RWPE2 (cell line): ENCODE measurements around the gene MINDY4.

Experiments used
- ATAC-seq: fragments of 200-7000 bp; cut with Tn5 transposase; 3 replicates; pipeline ENCODE4 v1.9.1; 2021; ENCODE audit warnings: low read depth
- DNase-seq: peaks from one replicate; pipeline ENCODE4 v3.0.0-alpha.2; 2020; ENCODE audit warnings: low spot score
- H3K27ac ChIP-seq: fragments of 450-650 bp; 2 replicates; pipeline ENCODE4 v1.5.1; 2017; ENCODE audit warnings: mild to moderate bottlenecking; ENCODE audit not compliant: poor library complexity, severe bottlenecking
- H3K27me3 ChIP-seq: fragments of 250-450 bp; sonication (Bioruptor Pico); 2 replicates; pipeline ENCODE4 v1.5.1; 2021; ENCODE audit warnings: mild to moderate bottlenecking, moderate library complexity; ENCODE audit not compliant: insufficient read depth, poor library complexity, severe bottlenecking
- H3K36me3 ChIP-seq: fragments of 250-450 bp; sonication (Bioruptor Pico); 2 replicates; pipeline ENCODE4 v1.5.1; 2020; ENCODE audit warnings: low read depth, mild to moderate bottlenecking, moderate library complexity
- H3K4me1 ChIP-seq: fragments of 250-450 bp; sonication (Bioruptor Pico); 2 replicates; pipeline ENCODE4 v1.5.1; 2021; ENCODE audit warnings: mild to moderate bottlenecking, moderate library complexity; ENCODE audit not compliant: insufficient read depth, poor library complexity, severe bottlenecking
- H3K4me3 ChIP-seq: fragments of 250-450 bp; sonication (Bioruptor Pico); 2 replicates; pipeline ENCODE4 v1.5.1; 2021; ENCODE audit warnings: mild to moderate bottlenecking, moderate library complexity; ENCODE audit not compliant: severe bottlenecking
- H3K9me3 ChIP-seq: fragments of 250-450 bp; sonication (Bioruptor Pico); 2 replicates; pipeline ENCODE4 v1.5.1; 2021; ENCODE audit warnings: mild to moderate bottlenecking, moderate library complexity; ENCODE audit not compliant: severe bottlenecking
- CTCF ChIP-seq: fragments of 450-650 bp; IDR thresholded peaks from one replicate; pipeline ENCODE4 v1.5.1; 2017; ENCODE audit warnings: mild to moderate bottlenecking, moderate library complexity; ENCODE audit not compliant: poor library complexity, severe bottlenecking

Gene MINDY4

GRCh38 chr7:30796105-30796869, 25.1 kb downstream of the MINDY4 start:
- Histone ChIP-seq H3K36me3 (no peaks in the 10 kb centered on the region), H3K9me3 (no peaks in the 10 kb centered on the region), H3K4me1 (peaks cover 40% of the 10 kb centered on the region), H3K27me3 (no peaks in the 10 kb centered on the region), H3K4me3 (no peak overlapping the region), H3K27ac (peak overlapping the region; percentile 85)
- TF ChIP-seq CTCF = no peak
- DNase-seq (no peak), ATAC-seq (no peak)

- no peak overlapping the region for H3K4me3 ChIP-seq
- no peak for TF ChIP-seq CTCF
- peaks cover 40% of the 10 kb centered on the region for H3K4me1 ChIP-seq
- H3K9me3 ChIP-seq = no peaks in the 10 kb centered on the region
- no peaks in the 10 kb centered on the region for H3K36me3 ChIP-seq
- no peaks in the 10 kb centered on the region for H3K27me3 ChIP-seq
- DNase-seq = no peak
- ATAC-seq = no peak
- H3K27ac ChIP-seq = peak overlapping the region; percentile 85
These were observed 26.2 kb downstream of the MINDY4 start for GRCh38 chr7:30797176-30798040.

- H3K27me3 ChIP-seq = no peaks in the 10 kb centered on the region
- peak overlapping the region; percentile 69 for H3K27ac ChIP-seq
- H3K36me3 ChIP-seq = no peaks in the 10 kb centered on the region
- ATAC-seq = peak; percentile 76
- no peak for TF ChIP-seq CTCF
- H3K9me3 ChIP-seq = no peaks in the 10 kb centered on the region
- no peak overlapping the region for H3K4me3 ChIP-seq
- H3K4me1 ChIP-seq = peaks cover 48% of the 10 kb centered on the region
- DNase-seq = peak; percentile 89
These were observed 28.2 kb downstream of the MINDY4 start for GRCh38 chr7:30799206-30799975.

- no peaks in the 10 kb centered on the region for H3K27me3 ChIP-seq
- peak; percentile 4 for ATAC-seq
- no peaks in the 10 kb centered on the region for H3K9me3 ChIP-seq
- TF ChIP-seq CTCF = no peak
- no peaks in the 10 kb centered on the region for H3K36me3 ChIP-seq
- H3K4me3 ChIP-seq = no peak overlapping the region
- H3K27ac ChIP-seq = peak overlapping the region; percentile 69
- no peak for DNase-seq
- peaks cover 51% of the 10 kb centered on the region for H3K4me1 ChIP-seq
These were observed 28.9 kb downstream of the MINDY4 start for GRCh38 chr7:30799976-30800661.
